ENCODE results near the gene USH1G.

Gene USH1G

DNA sequence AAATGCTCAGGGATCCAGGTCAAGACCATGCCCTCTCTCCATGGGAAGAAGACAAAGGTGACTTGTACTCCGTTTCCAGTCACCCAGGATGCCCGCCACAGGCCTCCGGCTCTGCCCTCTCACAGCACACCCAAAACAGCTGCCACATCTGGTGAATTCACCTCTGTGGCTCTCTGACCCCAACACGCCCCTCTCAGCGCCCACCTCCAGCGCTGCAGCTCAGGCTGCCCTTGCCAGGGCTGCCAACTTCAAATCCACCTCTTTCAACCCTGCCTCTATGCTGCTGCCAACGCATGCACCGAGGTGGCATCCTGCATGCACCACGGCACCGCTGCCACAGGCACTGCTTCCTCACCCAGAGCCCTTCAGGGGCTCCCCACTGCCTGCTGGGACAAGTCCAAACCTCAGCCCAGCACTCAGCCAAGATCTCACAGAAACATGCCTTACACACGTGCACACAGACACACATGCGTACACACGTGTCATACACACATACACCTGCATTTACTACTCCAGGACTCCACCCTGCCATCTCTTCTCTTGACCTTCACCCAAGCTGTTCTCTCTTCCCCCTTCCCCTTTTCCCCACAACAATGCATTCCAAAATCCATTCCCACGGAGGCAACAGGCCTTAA is 42.0 kb upstream of the USH1G start:
- H3K4me3 ChIP-seq (ENCODE audit: low read depth, low read length), result no peak overlapping the region
- TF ChIP-seq, protein P1, sequence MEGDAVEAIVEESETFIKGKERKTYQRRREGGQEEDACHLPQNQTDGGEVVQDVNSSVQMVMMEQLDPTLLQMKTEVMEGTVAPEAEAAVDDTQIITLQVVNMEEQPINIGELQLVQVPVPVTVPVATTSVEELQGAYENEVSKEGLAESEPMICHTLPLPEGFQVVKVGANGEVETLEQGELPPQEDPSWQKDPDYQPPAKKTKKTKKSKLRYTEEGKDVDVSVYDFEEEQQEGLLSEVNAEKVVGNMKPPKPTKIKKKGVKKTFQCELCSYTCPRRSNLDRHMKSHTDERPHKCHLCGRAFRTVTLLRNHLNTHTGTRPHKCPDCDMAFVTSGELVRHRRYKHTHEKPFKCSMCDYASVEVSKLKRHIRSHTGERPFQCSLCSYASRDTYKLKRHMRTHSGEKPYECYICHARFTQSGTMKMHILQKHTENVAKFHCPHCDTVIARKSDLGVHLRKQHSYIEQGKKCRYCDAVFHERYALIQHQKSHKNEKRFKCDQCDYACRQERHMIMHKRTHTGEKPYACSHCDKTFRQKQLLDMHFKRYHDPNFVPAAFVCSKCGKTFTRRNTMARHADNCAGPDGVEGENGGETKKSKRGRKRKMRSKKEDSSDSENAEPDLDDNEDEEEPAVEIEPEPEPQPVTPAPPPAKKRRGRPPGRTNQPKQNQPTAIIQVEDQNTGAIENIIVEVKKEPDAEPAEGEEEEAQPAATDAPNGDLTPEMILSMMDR (IDR thresholded peaks at IDR 0.05; ENCODE audit: borderline replicate concordance, insufficient read depth, low read depth, low read length), result no peak

DNA sequence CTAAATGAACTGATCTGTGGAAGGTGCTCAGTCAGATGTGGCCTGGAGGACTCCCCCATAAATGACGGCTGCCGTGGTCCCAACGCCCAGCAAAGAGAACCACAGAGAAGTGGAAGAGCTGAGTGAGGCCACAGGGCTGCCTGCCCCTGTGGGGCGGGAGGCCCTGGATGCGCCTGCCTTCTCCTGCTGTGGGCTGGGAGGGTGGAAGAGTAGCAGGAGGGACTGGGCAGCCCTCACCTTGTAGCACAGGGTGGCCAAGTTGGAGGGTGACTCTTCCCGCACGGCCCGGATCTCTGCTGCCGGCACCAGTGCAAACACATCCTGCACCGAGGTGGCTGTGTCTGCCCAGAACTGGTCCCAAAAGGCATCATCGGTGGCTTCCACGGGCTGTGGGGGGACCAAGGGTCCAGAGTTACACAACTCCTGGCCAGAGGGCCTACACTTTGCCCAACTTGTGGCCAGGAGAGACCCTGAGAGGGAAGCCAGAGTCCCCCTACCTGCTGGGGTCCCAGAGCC is 41.2 kb upstream of the USH1G start:
- H3K4me3 ChIP-seq (ENCODE audit: low read depth, low read length), result no peak overlapping the region
- TF ChIP-seq, protein P1 (IDR thresholded peaks at IDR 0.05; ENCODE audit: borderline replicate concordance, insufficient read depth, low read depth, low read length), result no peak

DNA sequence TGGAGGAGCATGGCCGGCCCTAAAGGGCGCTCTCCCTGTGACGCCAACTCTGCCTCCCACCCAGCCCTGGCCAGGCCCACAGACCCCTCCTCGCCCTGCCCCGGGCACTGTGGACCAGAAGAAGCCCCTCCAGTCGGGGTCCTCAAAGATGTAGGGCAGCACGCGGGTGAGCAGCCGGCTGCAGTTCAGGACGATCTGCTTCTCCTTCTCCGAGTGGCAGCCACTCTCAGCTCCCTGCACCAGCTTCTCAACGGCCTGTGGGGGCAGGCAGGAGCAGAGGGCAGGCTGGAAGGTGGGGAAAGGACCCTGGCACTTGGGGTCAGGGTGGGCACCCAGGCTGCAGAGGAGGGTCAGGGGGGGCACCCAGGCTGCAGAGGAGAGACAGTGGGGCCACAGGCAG is 40.6 kb upstream of the USH1G start:
- TF ChIP-seq, protein P1 (IDR thresholded peaks at IDR 0.05; ENCODE audit: borderline replicate concordance, insufficient read depth, low read depth, low read length), result 0 out of 2 replicates have a peak, but pooled peaks have one; percentile 9
- H3K4me3 ChIP-seq (ENCODE audit: low read depth, low read length), result no peak overlapping the region

DNA sequence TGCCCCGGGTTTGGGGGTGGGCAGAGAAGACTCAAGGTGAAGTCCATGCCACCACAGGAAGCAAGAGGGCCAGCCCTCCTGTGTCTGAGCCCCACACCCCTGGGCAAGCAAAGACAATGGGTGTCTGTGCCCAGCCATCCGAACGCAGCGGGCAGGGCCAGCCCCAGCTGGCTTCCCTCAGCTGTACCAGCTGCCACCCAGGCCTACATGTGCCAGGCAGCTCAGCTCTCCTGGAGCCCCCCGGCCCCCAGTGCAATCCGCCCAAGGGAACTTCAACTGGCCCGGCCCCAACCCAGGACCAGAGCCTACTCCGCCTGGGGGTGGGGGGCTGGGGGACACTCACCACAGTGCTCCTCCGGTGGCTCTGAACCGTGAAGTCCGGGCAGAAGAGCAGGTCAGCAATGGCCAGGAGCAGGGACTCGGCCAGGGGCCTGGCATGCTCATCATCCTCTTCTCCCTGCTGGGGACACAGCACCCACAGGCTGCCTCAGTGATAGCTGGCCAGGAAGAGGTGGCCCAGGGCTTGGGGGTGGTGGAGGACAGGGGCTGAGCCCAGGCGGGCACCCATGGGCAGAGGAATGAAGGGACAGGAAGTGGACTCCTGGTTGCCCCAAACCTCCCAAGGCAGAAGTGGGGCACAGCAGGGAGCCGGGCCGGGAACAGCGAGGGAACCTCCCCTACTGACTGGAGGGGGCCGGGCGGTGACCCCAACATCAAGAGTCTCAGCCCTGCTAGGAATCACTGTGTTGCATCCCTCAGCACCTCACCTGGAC is 39.8 kb upstream of the USH1G start:
- TF ChIP-seq, protein P1 (IDR thresholded peaks at IDR 0.05; ENCODE audit: borderline replicate concordance, insufficient read depth, low read depth, low read length), result no peak
- no peak overlapping the region for H3K4me3 ChIP-seq (ENCODE audit: low read depth, low read length)

DNA sequence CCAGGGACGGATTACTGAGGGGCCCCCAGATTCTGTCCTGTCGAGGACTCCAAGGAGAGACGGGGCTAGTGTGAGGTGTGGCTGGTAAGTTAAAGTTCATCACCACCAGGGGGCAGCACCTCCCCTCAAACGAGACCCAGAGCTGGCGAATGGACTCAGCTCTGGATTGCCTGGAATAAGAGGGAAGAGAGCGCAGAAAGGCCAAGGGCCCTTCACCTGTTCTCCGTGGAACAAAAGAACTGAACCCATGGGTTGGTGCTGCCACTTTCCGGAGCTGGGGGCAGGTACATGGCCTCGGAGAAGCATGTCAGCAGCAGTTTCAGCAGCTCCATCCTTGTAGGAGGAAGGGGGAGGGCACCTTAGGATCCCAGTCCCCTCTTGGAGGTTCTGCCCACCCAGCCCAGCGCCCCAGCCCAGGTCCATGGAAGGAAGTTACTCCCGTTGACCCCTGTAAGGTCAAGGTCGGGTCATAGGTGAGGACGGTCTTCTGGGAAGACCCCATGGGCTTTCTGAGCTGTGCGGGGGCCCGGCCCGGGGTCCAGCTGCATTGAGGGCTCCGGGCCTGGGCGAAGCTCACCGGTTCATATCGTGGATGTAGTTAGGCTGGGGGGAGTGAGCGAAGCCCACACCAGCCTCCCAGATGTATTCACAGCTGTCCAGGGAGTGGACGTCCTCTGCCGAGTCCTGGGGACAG is 38.7 kb upstream of the USH1G start:
- no peak overlapping the region for H3K4me3 ChIP-seq (ENCODE audit: low read depth, low read length)
- TF ChIP-seq, protein P1 (IDR thresholded peaks at IDR 0.05; ENCODE audit: borderline replicate concordance, insufficient read depth, low read depth, low read length), result peak; percentile 66

DNA sequence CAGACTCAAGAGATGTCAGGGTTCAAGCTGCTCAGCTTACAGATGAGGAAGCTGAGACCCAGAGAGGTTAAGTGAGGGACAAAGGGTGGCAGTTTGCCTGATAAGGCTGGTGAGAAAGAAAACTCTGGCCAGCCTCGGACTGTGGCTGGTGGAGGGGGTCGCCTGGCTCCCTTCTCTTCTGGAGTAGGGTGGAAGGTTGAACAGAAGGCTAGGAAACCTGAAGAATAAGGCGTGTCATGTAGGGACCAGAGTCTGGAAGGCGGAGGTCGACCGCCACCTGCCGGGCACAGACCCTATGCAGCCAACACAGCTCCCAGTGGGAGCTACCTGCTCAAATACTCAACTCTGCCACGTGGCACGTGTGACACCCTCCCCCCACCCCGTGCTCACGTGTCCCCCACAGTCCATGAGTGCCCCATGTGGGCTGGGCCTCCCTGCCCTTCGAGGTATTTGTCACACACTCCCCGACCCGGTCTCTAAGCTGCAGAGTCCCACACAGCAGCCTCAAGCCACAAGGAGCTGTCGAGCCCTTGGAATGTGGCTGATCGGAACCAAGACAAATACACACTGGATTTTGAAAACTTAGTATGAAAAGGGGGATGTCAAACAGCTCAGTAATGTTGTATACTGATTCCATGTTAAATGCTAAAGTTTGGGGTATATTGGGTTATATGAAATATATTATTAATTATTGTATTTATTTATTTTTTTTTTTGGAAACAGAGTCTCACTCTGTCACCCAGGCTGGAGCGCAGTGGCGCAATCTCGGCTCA is 37.7 kb upstream of the USH1G start:
- no peak overlapping the region for H3K4me3 ChIP-seq (ENCODE audit: low read depth, low read length)
- TF ChIP-seq, protein P1 (IDR thresholded peaks at IDR 0.05; ENCODE audit: borderline replicate concordance, insufficient read depth, low read depth, low read length), result peak; percentile 88

Data from GM12875 (cell line).